Measurements from ENCODE around the gene EIF4A2.

- TF ChIP-seq CTCF (IDR thresholded peaks at IDR 0.05 in 2 of 3, conservative IDR thresholded peaks at IDR 0.05 in 1 of 3; ENCODE audit: borderline replicate concordance in 1 of 3, insufficient read depth in 1 of 3, low read depth in 2 of 3, low read length in 2 of 3) = no peak
- no peak for TF ChIP-seq REST (IDR thresholded peaks at IDR 0.05; ENCODE audit: low read depth)
- no peak for TF ChIP-seq ZBTB33 (IDR thresholded peaks at IDR 0.05; ENCODE audit: extremely low read depth, insufficient replicate concordance, low read length)
- no peak for TF ChIP-seq ELF1 (IDR thresholded peaks at IDR 0.05; ENCODE audit: borderline replicate concordance, low read depth)
Observed at GRCh38 chr3:186814100-186814499, 30.7 kb downstream of the EIF4A2 start.
